HTR-8/SVneo (cell line): ENCODE measurements around the gene MAP3K5.

ENCODE experiments used
- DNase-seq: peaks from one replicate; pipeline ENCODE4 v3.0.0; 2011; ENCODE audit warnings: low spot score, mixed read lengths; ENCODE audit not compliant: insufficient read length
- FAIRE-seq: peaks from 2 replicates; lab custom pipeline; 2011; peaks lifted over from hg19 to GRCh38; lab: Jason Lieb, UNC

Gene MAP3K5

GRCh38 chr6:136752554-136752953 lies 39.7 kb downstream of the MAP3K5 start:
- no peak for DNase-seq
- no peak for FAIRE-seq

- FAIRE-seq (no peak), DNase-seq (no peak)
Measured at GRCh38 chr6:136751991-136752390, 40.3 kb downstream of the MAP3K5 start.

- FAIRE-seq, result no peak
- no peak for DNase-seq
Measured at GRCh38 chr6:136751522-136751956, 40.7 kb downstream of the MAP3K5 start.

- no peak for FAIRE-seq
- no peak for DNase-seq
Measured at GRCh38 chr6:136750696-136751521, 41.4 kb downstream of the MAP3K5 start.

- DNase-seq (no peak), FAIRE-seq (no peak)
Measured at GRCh38 chr6:136749359-136749997, 42.8 kb downstream of the MAP3K5 start.

- DNase-seq (no peak), FAIRE-seq (no peak)
Measured at GRCh38 chr6:136747507-136747906, 44.8 kb downstream of the MAP3K5 start.

GRCh38 chr6:136745300-136745699 lies 47.0 kb downstream of the MAP3K5 start:
- no peak for FAIRE-seq
- DNase-seq, result no peak

- DNase-seq (no peak), FAIRE-seq (no peak)
Measured at GRCh38 chr6:136744889-136745288, 47.4 kb downstream of the MAP3K5 start.

GRCh38 chr6:136742125-136742524 lies 50.2 kb downstream of the MAP3K5 start:
- no peak for FAIRE-seq
- DNase-seq, result no peak

- no peak for FAIRE-seq
- DNase-seq, result no peak
Measured at GRCh38 chr6:136740050-136740974, 52.0 kb downstream of the MAP3K5 start.

GRCh38 chr6:136739501-136739900 lies 52.8 kb downstream of the MAP3K5 start:
- DNase-seq, result no peak
- FAIRE-seq, result no peak

GRCh38 chr6:136739071-136739470 lies 53.2 kb downstream of the MAP3K5 start:
- no peak for DNase-seq
- FAIRE-seq, result peak; percentile 60

GRCh38 chr6:136738692-136739057 lies 53.6 kb downstream of the MAP3K5 start:
- DNase-seq, result no peak
- FAIRE-seq, result no peak

GRCh38 chr6:136737871-136738691 lies 54.2 kb downstream of the MAP3K5 start:
- DNase-seq (no peak), FAIRE-seq (no peak)

- DNase-seq (no peak), FAIRE-seq (no peak)
Measured at GRCh38 chr6:136737374-136737844, 54.9 kb downstream of the MAP3K5 start.

- DNase-seq, result no peak
- FAIRE-seq, result no peak
Measured at GRCh38 chr6:136736281-136736960, 55.9 kb downstream of the MAP3K5 start.

GRCh38 chr6:136734977-136735376 lies 57.3 kb downstream of the MAP3K5 start:
- no peak for FAIRE-seq

GRCh38 chr6:136732889-136733288 lies 59.4 kb downstream of the MAP3K5 start:
- DNase-seq (no peak), FAIRE-seq (no peak)

More at GRCh38 chr6:136734977-136735376, 57.3 kb downstream of the MAP3K5 start:
- no peak for DNase-seq

GRCh38 chr6:136729832-136730231 lies 62.4 kb downstream of the MAP3K5 start:
- DNase-seq (no peak), FAIRE-seq (no peak)
